B cell (primary cell): Measurements from ENCODE around the gene SRGAP1. TPM values are rescaled to one million over a fixed set of nuclear protein-coding genes. Genes with fewer than 3 reads are reported as not detected.

Experiments
- ATAC-seq: fragments of 200-7000 bp; cut with Tn5 transposase; one replicate; pipeline ENCODE4 v1.10.0; 2021; ENCODE audit warnings: low read depth, mild to moderate bottlenecking, moderate number of reproducible peaks, moderate library complexity
- CTCF ChIA-PET: fragments of 350-600 bp; sonication (Branson Sonifier 250); formaldehyde crosslinking; loops from one replicate; lab custom pipeline; 2021; ENCODE audit warnings: antibody characterized with exemption, inconsistent platforms; lab: Charles Lee
- POLR2A ChIA-PET: fragments of 350-600 bp; sonication (Branson Sonifier 250); formaldehyde crosslinking; loops from one replicate; lab custom pipeline; 2021; ENCODE audit warnings: antibody characterized with exemption; lab: Charles Lee
- DNase-seq: peaks from one replicate; pipeline ENCODE4 v3.0.0; 2013
- H2AFZ ChIP-seq: 2 replicates; pipeline ENCODE4 v1.6.1; 2012; ENCODE audit warnings: mild to moderate bottlenecking, low read depth, low read length; ENCODE audit not compliant: insufficient read depth, poor library complexity, severe bottlenecking
- H3K27ac ChIP-seq, 2 donors: 1 replicate in 1 of 2; 2 replicates in 1 of 2; pipeline ENCODE4 v1.5.1; 2012 to 2013; ENCODE audit warnings: low read length in 2 of 2, mild to moderate bottlenecking in 2 of 2, moderate library complexity in 1 of 2
- H3K27me3 ChIP-seq, 4 experiments: fragments of 200-600 bp in 1 of 4; sonication (generic) in 1 of 4; replicated peaks in 1 of 4; 1 replicate in 2 of 4; 2 replicates in 2 of 4; pipeline versions ENCODE4 v1.6.1 to v1.7.0; 2013 to 2016; ENCODE audit warnings: low read length in 3 of 4, mild to moderate bottlenecking in 2 of 4, mixed read lengths in 1 of 4, moderate library complexity in 1 of 4; ENCODE audit not compliant: insufficient read depth in 4 of 4, control insufficient read depth in 3 of 4; ENCODE audit errors: control extremely low read depth in 1 of 4
- H3K36me3 ChIP-seq, 2 experiments: replicated peaks in 1 of 2; 1 replicate in 1 of 2; 2 replicates in 1 of 2; pipeline versions ENCODE4 v1.6.1 to v1.7.1; 2013; ENCODE audit warnings: low read length in 1 of 2; ENCODE audit not compliant: insufficient read depth in 2 of 2, control insufficient read depth in 1 of 2; ENCODE audit errors: control extremely low read depth in 1 of 2, extremely low read depth in 1 of 2
- H3K4me1 ChIP-seq, 2 donors: fragments of 200-600 bp in 1 of 2; sonication (generic) in 1 of 2; 1 replicate in 1 of 2; 2 replicates in 1 of 2; pipeline versions ENCODE4 v1.5.1 to v1.6.1; 2013 to 2017; ENCODE audit warnings: low read length in 2 of 2; ENCODE audit not compliant: control insufficient read depth in 2 of 2, insufficient read depth in 2 of 2
- H3K4me2 ChIP-seq: replicated peaks from 2 replicates; pipeline ENCODE3; 2012; ENCODE audit warnings: mild to moderate bottlenecking, low read depth, low read length; ENCODE audit not compliant: poor library complexity, severe bottlenecking
- H3K4me3 ChIP-seq, 5 experiments: fragments of 200-600 bp in 1 of 5; sonication (generic) in 1 of 5; 1 replicate in 3 of 5; 2 replicates in 2 of 5; pipeline versions ENCODE4 v1.5.1 to v1.7.0; 2011 to 2016; ENCODE audit warnings: low read length in 4 of 5, mild to moderate bottlenecking in 4 of 5, low read depth in 2 of 5, control low read depth in 1 of 5, moderate library complexity in 1 of 5; ENCODE audit not compliant: insufficient read depth in 1 of 5; ENCODE audit errors: control extremely low read depth in 1 of 5, extremely low read depth in 1 of 5
- H3K79me2 ChIP-seq: fragments of 200-600 bp; sonication (generic); one replicate; pipeline ENCODE4 v1.6.0; 2016; ENCODE audit warnings: low read length; ENCODE audit not compliant: control insufficient read depth, insufficient read depth
- H3K9ac ChIP-seq: fragments of 200-600 bp; sonication (generic); 2 replicates; pipeline ENCODE4 v1.6.1; 2017; ENCODE audit warnings: mild to moderate bottlenecking, low read length, moderate library complexity
- H3K9me3 ChIP-seq, 3 donors: one replicate each; pipeline versions ENCODE4 v1.6.1 to v1.7.1; 2013; ENCODE audit warnings: low read length in 2 of 3; ENCODE audit not compliant: control insufficient read depth in 2 of 3, insufficient read depth in 1 of 3; ENCODE audit errors: control extremely low read depth in 1 of 3
- H4K20me1 ChIP-seq: 2 replicates; pipeline ENCODE4 v1.6.0; 2012; ENCODE audit warnings: mild to moderate bottlenecking, low read length; ENCODE audit not compliant: insufficient read depth, control insufficient read depth, poor library complexity, severe bottlenecking
- H3K27ac Mint-ChIP-seq: one replicate; pipeline ENCODE4 v1.8.0; 2021; ENCODE audit warnings: mixed read lengths
- H3K27me3 Mint-ChIP-seq: one replicate; pipeline ENCODE4 v1.8.0; 2021; ENCODE audit warnings: mixed read lengths
- H3K4me1 Mint-ChIP-seq: one replicate; pipeline ENCODE4 v1.8.0; 2021; ENCODE audit warnings: mixed read lengths
- H3K4me3 Mint-ChIP-seq: one replicate; pipeline ENCODE4 v1.8.0; 2021; ENCODE audit warnings: mixed read lengths
- H3K9me3 Mint-ChIP-seq: one replicate; pipeline ENCODE4 v1.8.0; 2022; ENCODE audit warnings: mixed read lengths; ENCODE audit not compliant: insufficient read depth
- CTCF ChIP-seq: fragments of 200-600 bp; IDR thresholded peaks from one replicate; pipeline ENCODE4 v1.8.0; 2022; ENCODE audit warnings: antibody characterized with exemption, mild to moderate bottlenecking
- EZH2 ChIP-seq: IDR thresholded peaks from 2 replicates; pipeline ENCODE4 v1.6.1; 2012; ENCODE audit warnings: borderline replicate concordance, low read depth, mild to moderate bottlenecking, moderate library complexity, low read length; ENCODE audit not compliant: insufficient read depth, poor library complexity, severe bottlenecking
- WGBS: methylation state at CpG from one replicate; pipeline ENCODE4 v1.1.5; 2013; ENCODE audit warnings: missing lambda C conversion rate; ENCODE audit not compliant: insufficient coverage; 5-methylcytosine and 5-hydroxymethylcytosine counted together
- intact Hi-C: fragments of 100-400 bp; cut with micrococcal nuclease; formaldehyde crosslinking; loops from one replicate; pipeline ENCODE4 v1.10.0; 2022
- polyA plus RNA-seq: library from polyadenylated mRNA; depleted of rRNA; stranded (reverse); fragments of >200 nt; gene quantifications from 2 replicates; pipeline ENCODE4 v1.2.3, GENCODE V29; 2012
- total RNA-seq, 2 donors: library from RNA; stranded (reverse); fragments of 120-200 nt in 1 of 2; gene quantifications; 1 replicate in 1 of 2; 2 replicates in 1 of 2; pipeline versions ENCODE4 v1.2.3 to v1.2.4, GENCODE V29; 2013 to 2022

Gene SRGAP1
- total and polyA plus RNA-seq, 2 donors (not counting 1 experiment from before 2014, with no cell fraction given): under 0.01 to 0.22 TPM

DNA sequence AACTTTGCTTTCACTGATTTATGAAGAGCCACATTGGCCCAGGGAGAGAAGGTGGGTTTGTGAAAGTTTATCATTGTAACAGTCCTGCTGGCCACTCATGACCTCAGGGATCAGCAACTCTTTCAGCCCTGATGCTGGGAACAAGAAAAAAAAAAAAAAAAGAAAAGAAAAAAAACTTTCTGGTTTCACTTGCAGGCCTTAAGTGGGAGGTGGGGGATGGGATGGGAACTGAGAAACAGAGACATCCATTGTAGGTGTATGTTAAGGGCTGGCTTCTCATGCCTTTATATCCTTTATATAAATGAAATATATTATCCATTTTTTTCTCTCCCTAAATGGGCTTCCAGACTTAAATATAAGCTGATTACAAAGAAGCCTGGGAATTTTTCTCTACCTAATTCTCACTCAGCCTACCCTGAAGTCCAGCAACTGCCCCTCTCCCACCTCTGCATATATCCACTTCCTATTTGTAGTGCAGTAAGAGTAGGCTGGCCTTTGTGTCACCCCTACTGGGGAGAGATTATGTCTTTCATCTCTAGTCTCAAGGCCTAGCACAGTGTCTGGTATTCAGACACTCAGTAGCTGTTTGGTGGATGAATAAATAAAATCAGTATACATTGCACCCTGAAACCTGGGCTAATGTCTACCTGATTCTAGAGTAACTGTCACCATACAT is 190.5 kb downstream of the SRGAP1 start:
- Histone ChIP-seq H3K4me2 (no peak overlapping the region), H3K9me3 (peaks cover 0 to 4% (median 0%) of the 10 kb centered on the region in 3 donors), H3K4me1 (no peaks in the 10 kb centered on the region), H3K79me2 (no peaks in the 10 kb centered on the region), H3K27ac (no peak overlapping the region), H3K4me3 (no peak overlapping the region), H3K27me3 (no peaks in the 10 kb centered on the region), H3K9ac (no peak overlapping the region), H2AFZ (no peak overlapping the region), H4K20me1 (no peaks in the 10 kb centered on the region), H3K36me3 (no peaks in the 10 kb centered on the region)
- DNase-seq (no peak), ATAC-seq (no peak)
- Mint-ChIP-seq H3K27ac (no peak overlapping the region), H3K4me3 (no peak overlapping the region), H3K9me3 (no peaks in the 10 kb centered on the region), H3K4me1 (no peaks in the 10 kb centered on the region), H3K27me3 (no peaks in the 10 kb centered on the region)
- TF ChIP-seq EZH2: no peak
- TF ChIP-seq CTCF: no peak
- ChIA-PET POLR2A (no interaction called here), CTCF (no interaction called here)
- intact Hi-C loops: no loop called here

- Histone ChIP-seq H2AFZ (no peak overlapping the region), H3K4me3 (no peak overlapping the region), H4K20me1 (no peaks in the 10 kb centered on the region), H3K27me3 (no peaks in the 10 kb centered on the region), H3K4me2 (no peak overlapping the region), H3K27ac (no peak overlapping the region), H3K9me3 (peaks cover 0 to 4% (median 0%) of the 10 kb centered on the region in 3 donors), H3K4me1 (no peaks in the 10 kb centered on the region), H3K9ac (no peak overlapping the region), H3K36me3 (no peaks in the 10 kb centered on the region), H3K79me2 (no peaks in the 10 kb centered on the region)
- no peaks in the 10 kb centered on the region for H3K4me1 Mint-ChIP-seq
- H3K9me3 Mint-ChIP-seq: no peaks in the 10 kb centered on the region
- POLR2A ChIA-PET: no interaction called here
- DNase-seq (no peak), ATAC-seq (no peak)
- no peaks in the 10 kb centered on the region for H3K27me3 Mint-ChIP-seq
- no peak overlapping the region for H3K4me3 Mint-ChIP-seq
- CTCF ChIA-PET: no interaction called here
- intact Hi-C loops: no loop called here
- H3K27ac Mint-ChIP-seq: no peak overlapping the region
- TF ChIP-seq CTCF: no peak
- no peak for TF ChIP-seq EZH2
- no CpG with 5 or more reads among the region's 1 CpG for WGBS
These were observed 191.9 kb downstream of the SRGAP1 start for GRCh38 chr12:64036414-64036813.
